ENCODE results near the gene ANO9. TPM values are rescaled to one million over a fixed set of nuclear protein-coding genes. Genes with fewer than 3 reads are reported as not detected.
"Not testable (repeated sequence)": the region's sequence is repeated elsewhere in the genome, so short reads cannot be mapped to it uniquely, and the experiment has no call there.

Gene ANO9
- polyA plus RNA-seq, 3 donors from 2014 or later: 2.3 to 4.4 TPM; not detected in 1

DNA sequence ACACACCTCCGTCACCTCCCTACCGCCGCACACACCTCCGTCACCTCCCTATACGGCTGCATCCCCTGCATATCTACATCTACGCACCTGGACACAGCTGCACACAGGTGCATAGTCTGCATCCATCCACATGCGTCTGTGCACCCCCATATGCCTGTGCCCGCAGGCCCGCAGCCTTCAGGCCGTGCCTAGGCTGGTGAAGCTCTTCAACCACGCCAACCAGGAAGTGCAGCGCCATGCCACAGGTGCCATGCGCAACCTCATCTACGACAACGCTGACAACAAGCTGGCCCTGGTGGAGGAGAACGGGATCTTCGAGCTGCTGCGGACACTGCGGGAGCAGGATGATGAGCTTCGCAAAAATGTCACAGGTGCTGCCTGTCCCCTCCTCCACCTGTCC, 43.0 kb downstream of the ANO9 start:
- Mint-ChIP-seq H3K4me3 (peak overlapping the region in 1 of 5 donors; percentile 21), H3K36me3 (no peaks in the 10 kb centered on the region), H3K4me1 (peaks cover 0 to 15% of the 10 kb centered on the region in 2 donors), H3K27me3 (ENCODE audit: low read depth in 3 of 3) (peaks cover 2 to 11% (median 5%) of the 10 kb centered on the region in 3 donors), H3K27ac (no peak overlapping the region), H3K9me3 (no peaks in the 10 kb centered on the region)
- no peak for DNase-seq

DNA sequence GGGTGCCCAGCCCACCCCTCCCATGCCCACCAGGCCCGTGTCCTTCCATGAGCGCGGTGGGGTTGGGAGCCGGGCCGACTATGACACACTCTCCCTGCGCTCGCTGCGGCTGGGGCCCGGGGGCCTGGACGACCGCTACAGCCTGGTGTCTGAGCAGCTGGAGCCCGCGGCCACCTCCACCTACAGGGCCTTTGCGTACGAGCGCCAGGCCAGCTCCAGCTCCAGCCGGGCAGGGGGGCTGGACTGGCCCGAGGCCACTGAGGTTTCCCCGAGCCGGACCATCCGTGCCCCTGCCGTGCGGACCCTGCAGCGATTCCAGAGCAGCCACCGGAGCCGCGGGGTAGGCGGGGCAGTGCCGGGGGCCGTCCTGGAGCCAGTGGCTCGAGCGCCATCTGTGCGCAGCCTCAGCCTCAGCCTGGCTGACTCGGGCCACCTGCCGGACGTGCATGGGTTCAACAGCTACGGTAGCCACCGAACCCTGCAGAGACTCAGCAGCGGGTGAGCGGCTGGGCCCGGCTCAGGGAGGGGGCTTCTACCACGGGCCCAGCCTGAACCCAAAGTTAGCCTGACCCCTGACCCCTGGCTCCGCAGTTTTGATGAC, 44.8 kb downstream of the ANO9 start:
- peak overlapping the region in 3 of 5 donors; percentile 24 to 52 (median 38) for H3K4me3 Mint-ChIP-seq
- peaks cover 0 to 15% of the 10 kb centered on the region in 2 donors for H3K4me1 Mint-ChIP-seq
- H3K27ac Mint-ChIP-seq: no peak overlapping the region
- no peaks in the 10 kb centered on the region for H3K9me3 Mint-ChIP-seq
- no peaks in the 10 kb centered on the region for H3K36me3 Mint-ChIP-seq
- H3K27me3 Mint-ChIP-seq (ENCODE audit: low read depth in 3 of 3): peaks cover 2 to 11% (median 5%) of the 10 kb centered on the region in 3 donors
- DNase-seq: peak; percentile 70 to 71 (median 71)

DNA sequence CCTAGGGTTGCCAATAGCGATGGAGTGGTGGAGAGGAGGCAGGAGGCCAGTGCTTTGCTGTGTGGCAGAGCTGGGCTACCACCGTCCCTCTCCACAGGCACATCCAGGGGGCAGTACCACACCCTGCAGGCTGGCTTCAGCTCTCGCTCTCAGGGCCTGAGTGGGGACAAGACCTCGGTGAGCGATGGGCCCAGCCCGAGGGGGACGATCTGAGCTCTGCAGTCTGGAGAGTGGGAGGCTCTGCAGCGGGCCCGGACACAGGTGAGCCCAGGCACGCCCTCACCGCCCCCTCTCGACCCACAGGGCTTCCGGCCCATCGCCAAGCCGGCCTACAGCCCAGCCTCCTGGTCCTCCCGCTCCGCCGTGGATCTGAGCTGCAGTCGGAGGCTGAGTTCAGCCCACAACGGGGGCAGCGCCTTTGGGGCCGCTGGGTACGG, 45.3 kb downstream of the ANO9 start:
- H3K4me3 Mint-ChIP-seq: peak overlapping the region in 2 of 5 donors; percentile 27 to 52
- DNase-seq: no peak
- H3K4me1 Mint-ChIP-seq: peaks cover 0 to 15% of the 10 kb centered on the region in 2 donors
- H3K27ac Mint-ChIP-seq: no peak overlapping the region
- no peaks in the 10 kb centered on the region for H3K36me3 Mint-ChIP-seq
- no peaks in the 10 kb centered on the region for H3K9me3 Mint-ChIP-seq
- H3K27me3 Mint-ChIP-seq (ENCODE audit: low read depth in 3 of 3): peaks cover 2 to 11% (median 5%) of the 10 kb centered on the region in 3 donors

DNA sequence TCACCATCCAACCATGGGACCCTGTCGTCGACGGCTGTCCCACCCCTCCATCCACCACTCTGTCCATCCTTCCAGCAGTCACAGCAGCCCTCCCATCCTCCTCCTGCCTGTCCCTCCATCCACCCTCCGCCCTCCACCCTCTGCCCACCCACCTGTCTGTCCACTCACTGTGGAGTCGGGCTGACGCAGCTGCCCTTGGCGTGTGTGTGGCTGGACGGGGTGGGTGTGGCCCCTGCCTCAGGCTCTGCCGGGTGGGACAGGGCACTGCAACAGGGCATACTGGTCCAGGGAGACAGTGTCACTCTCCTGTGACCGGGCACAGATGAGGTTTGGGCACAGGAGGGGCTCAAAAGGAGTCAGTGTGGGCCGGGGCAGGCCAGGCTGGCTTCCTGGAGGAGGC, 45.9 kb downstream of the ANO9 start:
- Mint-ChIP-seq H3K27ac (no peak overlapping the region), H3K4me1 (peaks cover 0 to 15% of the 10 kb centered on the region in 2 donors), H3K9me3 (no peaks in the 10 kb centered on the region), H3K4me3 (peak overlapping the region in 1 of 5 donors; percentile 52), H3K27me3 (ENCODE audit: low read depth in 3 of 3) (peaks cover 2 to 11% (median 5%) of the 10 kb centered on the region in 3 donors), H3K36me3 (no peaks in the 10 kb centered on the region)
- no peak for DNase-seq

DNA sequence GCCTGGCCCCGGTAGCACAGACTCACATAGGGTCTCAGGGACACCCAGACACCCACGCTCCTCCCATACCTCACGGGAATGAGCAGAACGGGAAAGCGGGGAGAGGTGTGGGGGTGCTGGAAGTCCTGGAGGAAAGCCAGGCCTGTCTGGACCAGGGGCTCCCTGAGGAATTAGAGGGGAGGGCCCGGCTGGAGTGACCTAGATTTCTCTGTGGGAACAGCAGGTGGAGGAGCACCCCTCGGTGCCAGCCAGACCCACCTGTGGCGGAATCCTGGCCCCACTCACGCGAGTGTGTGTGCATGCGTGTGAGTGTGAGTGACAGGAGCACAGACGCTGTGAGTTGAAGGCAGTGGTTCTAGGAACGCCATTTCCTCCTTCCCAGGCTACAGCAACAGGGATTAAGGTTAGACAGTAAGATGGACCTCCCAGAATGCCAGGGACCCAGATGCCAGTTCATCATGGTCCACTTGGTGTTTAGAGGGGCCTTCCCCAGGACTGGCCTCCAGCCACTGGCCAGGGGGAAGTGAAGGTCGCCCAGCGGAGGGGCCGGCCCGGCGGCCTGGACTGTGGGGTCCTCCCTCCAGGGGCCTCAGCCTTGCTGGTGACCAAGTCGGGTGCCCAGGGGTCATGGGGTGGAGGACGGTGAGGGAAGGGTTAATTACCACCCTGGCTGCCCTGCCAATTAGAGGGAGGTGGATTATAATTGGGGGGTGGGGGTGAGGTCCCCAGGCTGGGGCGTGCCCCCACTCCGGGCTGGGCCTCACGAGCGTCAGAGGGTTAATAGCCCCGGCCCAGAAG, 46.8 kb downstream of the ANO9 start:
- no peaks in the 10 kb centered on the region for H3K9me3 Mint-ChIP-seq
- no peaks in the 10 kb centered on the region for H3K36me3 Mint-ChIP-seq
- no peak overlapping the region for H3K27ac Mint-ChIP-seq
- peaks cover 0 to 15% of the 10 kb centered on the region in 2 donors for H3K4me1 Mint-ChIP-seq
- H3K4me3 Mint-ChIP-seq: no peak overlapping the region
- peaks cover 2 to 9% (median 5%) of the 10 kb centered on the region in 3 donors for H3K27me3 Mint-ChIP-seq (ENCODE audit: low read depth in 3 of 3)
- no peak for DNase-seq

GRCh38 chr11:394034-394857, 47.6 kb downstream of the ANO9 start, which contains the start of gene PKP3:
Gene PKP3 (plus strand): TSS chr11:394209. CDS start chr11:394293, 84 bp downstream.
- H3K4me3 Mint-ChIP-seq: no peak within 1 kb of the TSS
- H3K9me3 Mint-ChIP-seq: no peaks in the 10 kb centered on the region
- peaks cover 0 to 4% (median 2%) of the 10 kb centered on the region in 3 donors for H3K27me3 Mint-ChIP-seq (ENCODE audit: low read depth in 3 of 3)
- DNase-seq: no peak
- H3K27ac Mint-ChIP-seq: peak within 1 kb of the TSS in 1 of 6 donors; percentile 17
- no peaks in the 10 kb centered on the region for H3K36me3 Mint-ChIP-seq
- H3K4me1 Mint-ChIP-seq: peaks cover 0 to 10% of the 10 kb centered on the region in 2 donors

- Mint-ChIP-seq H3K27ac (peak overlapping the region in 1 of 6 donors; percentile 17), H3K4me1 (peaks cover under 1 to 8% of the 10 kb centered on the region in 2 donors), H3K27me3 (ENCODE audit: low read depth in 3 of 3) (peaks cover 0 to 2% (median 0%) of the 10 kb centered on the region in 3 donors), H3K4me3 (no peak overlapping the region), H3K36me3 (no peaks in the 10 kb centered on the region), H3K9me3 (no peaks in the 10 kb centered on the region)
- DNase-seq: no peak
Measured at GRCh38 chr11:393219-394033, 48.4 kb downstream of the ANO9 start.

- H3K4me1 Mint-ChIP-seq: peaks cover 12 to 14% of the 10 kb centered on the region in 2 donors
- H3K4me3 Mint-ChIP-seq: no peak overlapping the region
- no peak for DNase-seq
- H3K27me3 Mint-ChIP-seq (ENCODE audit: low read depth in 3 of 3): peaks cover 0 to 2% (median 0%) of the 10 kb centered on the region in 3 donors
- no peaks in the 10 kb centered on the region for H3K9me3 Mint-ChIP-seq
- H3K27ac Mint-ChIP-seq: no peak overlapping the region
- peaks cover 0 to under 1% (median 0%) of the 10 kb centered on the region in 3 donors for H3K36me3 Mint-ChIP-seq
Measured at GRCh38 chr11:392102-392777, 49.6 kb downstream of the ANO9 start.

DNA sequence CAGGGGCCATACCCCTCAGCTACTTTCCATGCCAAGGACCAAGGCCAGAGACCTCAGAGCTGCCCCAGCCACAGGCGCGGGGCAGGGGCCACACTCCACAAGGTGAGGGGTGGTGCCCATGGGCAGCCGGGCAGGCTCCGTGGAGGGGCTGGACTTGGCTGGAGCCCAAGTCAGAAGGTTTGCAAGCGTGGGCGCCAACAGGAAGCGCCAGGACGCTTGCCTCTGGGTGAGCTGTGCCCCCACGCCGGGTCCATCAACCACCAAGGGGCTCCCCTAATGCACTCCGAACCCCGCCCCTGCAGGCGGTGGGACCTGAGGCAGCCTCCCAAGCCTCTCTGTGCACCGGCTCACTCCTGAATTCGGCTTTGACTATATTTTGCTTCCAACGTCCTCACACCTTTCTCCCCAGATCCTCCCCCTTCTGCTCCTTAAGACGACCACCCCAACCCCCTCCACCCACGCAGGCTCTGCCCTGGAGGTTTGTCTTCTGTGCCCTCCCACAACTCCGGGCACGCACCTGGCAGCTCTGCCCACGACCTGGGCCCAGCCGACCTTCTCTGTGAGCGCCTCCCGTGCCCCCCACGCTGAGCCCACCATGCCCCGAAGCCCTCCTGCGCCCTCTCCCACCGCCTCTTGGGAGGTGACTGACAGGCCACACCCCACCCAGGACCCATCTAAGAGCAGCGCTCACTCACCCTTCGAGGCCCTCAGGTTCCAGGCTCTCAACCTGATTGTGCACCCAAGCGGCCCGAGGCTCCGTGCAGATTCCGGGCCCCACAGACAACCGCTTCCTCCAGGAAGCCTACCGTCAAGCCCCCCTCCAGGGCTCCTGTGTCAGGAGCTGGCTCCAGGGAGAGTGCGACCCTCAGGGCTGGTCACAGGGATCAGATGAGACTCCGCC, 50.4 kb downstream of the ANO9 start:
- H3K36me3 Mint-ChIP-seq: peaks cover 0 to 4% (median 0%) of the 10 kb centered on the region in 3 donors
- H3K27me3 Mint-ChIP-seq (ENCODE audit: low read depth in 3 of 3): peaks cover 0 to 4% (median 0%) of the 10 kb centered on the region in 3 donors
- no peak overlapping the region for H3K4me3 Mint-ChIP-seq
- no peaks in the 10 kb centered on the region for H3K9me3 Mint-ChIP-seq
- no peak overlapping the region for H3K27ac Mint-ChIP-seq
- peaks cover 20 to 22% of the 10 kb centered on the region in 2 donors for H3K4me1 Mint-ChIP-seq
- no peak for DNase-seq

DNA sequence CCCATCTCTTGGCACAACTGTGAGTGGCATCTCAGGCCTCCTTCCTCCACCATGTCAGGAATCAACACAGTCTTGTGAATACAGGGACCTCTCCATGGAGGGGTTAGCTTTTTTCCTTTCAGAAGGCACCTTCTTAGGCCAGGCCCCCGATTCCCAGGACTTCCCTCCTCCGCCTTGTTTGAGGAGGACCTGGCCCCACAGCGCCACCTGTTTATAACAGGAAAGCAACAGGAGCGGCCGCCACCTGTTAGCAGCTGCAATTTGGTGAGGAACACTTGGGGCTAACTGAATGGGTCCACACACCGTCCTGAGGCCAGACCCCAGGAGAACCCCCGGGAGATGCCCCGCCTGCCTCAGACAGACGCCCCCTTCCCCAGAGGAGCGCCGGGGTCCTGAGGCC, 51.6 kb downstream of the ANO9 start:
- Mint-ChIP-seq H3K4me1 (peaks cover 20% of the 10 kb centered on the region in 2 donors), H3K4me3 (no peak overlapping the region), H3K27me3 (ENCODE audit: low read depth in 3 of 3) (peaks cover 0 to 4% (median 0%) of the 10 kb centered on the region in 3 donors), H3K9me3 (no peaks in the 10 kb centered on the region), H3K27ac (no peak overlapping the region), H3K36me3 (peaks cover 0 to 4% (median 0%) of the 10 kb centered on the region in 3 donors)
- no peak for DNase-seq

GRCh38 chr11:389369-389768, 52.4 kb downstream of the ANO9 start:
- H3K27me3 Mint-ChIP-seq (ENCODE audit: low read depth in 3 of 3); H3K36me3 Mint-ChIP-seq; DNase-seq; H3K4me3 Mint-ChIP-seq; H3K27ac Mint-ChIP-seq; H3K9me3 Mint-ChIP-seq: not testable (repeated sequence)
- H3K4me1 Mint-ChIP-seq: peaks cover 20% of the 10 kb centered on the region in 2 donors

Measured in immature natural killer cell (primary cell).